ENCODE measurements around the gene LRRTM4. TPM values are rescaled to one million over a fixed set of nuclear protein-coding genes. Genes with fewer than 3 reads are reported as not detected.

Gene LRRTM4
- total RNA-seq, 3 donors from 2014 or later (not counting 1 experiment from before 2014, with no cell fraction given) = not detected

GRCh38 chr2:77370511-77370910 lies 151.7 kb downstream of the LRRTM4 start:
- WGBS (ENCODE audit: insufficient coverage) = 100% methylated on average over 2 of the region's 3 CpGs
- no peak for TF ChIP-seq CTCF (IDR thresholded peaks at IDR 0.05)
- H3K36me3 ChIP-seq (ENCODE audit: control insufficient read depth, insufficient read depth, low read length) = no peaks in the 10 kb centered on the region
- intact Hi-C loops (cut with micrococcal nuclease) = no loop called here
- DNase-seq (no peak), ATAC-seq (no peak)
- H3K9me3 ChIP-seq (ENCODE audit: control insufficient read depth, insufficient read depth, low read length) = no peaks in the 10 kb centered on the region
- Mint-ChIP-seq H3K27me3 (ENCODE audit: low read depth in 2 of 2) (no peaks in the 10 kb centered on the region), H3K4me1 (no peaks in the 10 kb centered on the region), H3K36me3 (no peaks in the 10 kb centered on the region), H3K4me3 (no peak overlapping the region), H3K9me3 (peaks cover 21 to 31% of the 10 kb centered on the region in 2 donors), H3K27ac (no peak overlapping the region)
- no peaks in the 10 kb centered on the region for H3K27me3 ChIP-seq (ENCODE audit: control insufficient read depth, insufficient read depth, low read length)
- no peak overlapping the region for H3K27ac ChIP-seq (ENCODE audit: low read length)
- H3K4me3 ChIP-seq (ENCODE audit: low read length) = no peak overlapping the region
- no peaks in the 10 kb centered on the region for H3K4me1 ChIP-seq (ENCODE audit: control insufficient read depth, insufficient read depth, low read length)

- H3K4me1 ChIP-seq (ENCODE audit: control insufficient read depth, insufficient read depth, low read length) = no peaks in the 10 kb centered on the region
- no peaks in the 10 kb centered on the region for H3K36me3 ChIP-seq (ENCODE audit: control insufficient read depth, insufficient read depth, low read length)
- Mint-ChIP-seq H3K9me3 (peaks cover 21 to 29% of the 10 kb centered on the region in 2 donors), H3K27me3 (ENCODE audit: low read depth in 2 of 2) (no peaks in the 10 kb centered on the region), H3K4me1 (no peaks in the 10 kb centered on the region), H3K4me3 (no peak overlapping the region), H3K36me3 (peaks cover 17% of the 10 kb centered on the region), H3K27ac (no peak overlapping the region)
- DNase-seq (no peak), ATAC-seq (no peak)
- TF ChIP-seq CTCF (IDR thresholded peaks at IDR 0.05) = no peak
- 77% methylated on average over 4 of the region's 5 CpGs for WGBS (ENCODE audit: insufficient coverage)
- no peaks in the 10 kb centered on the region for H3K9me3 ChIP-seq (ENCODE audit: control insufficient read depth, insufficient read depth, low read length)
- no peak overlapping the region for H3K4me3 ChIP-seq (ENCODE audit: low read length)
- H3K27me3 ChIP-seq (ENCODE audit: control insufficient read depth, insufficient read depth, low read length) = no peaks in the 10 kb centered on the region
- intact Hi-C loops (cut with micrococcal nuclease) = no loop called here
- no peak overlapping the region for H3K27ac ChIP-seq (ENCODE audit: low read length)
Observed at GRCh38 chr2:77363277-77363676, 158.9 kb downstream of the LRRTM4 start.

GRCh38 chr2:77348821-77349220 lies 173.4 kb downstream of the LRRTM4 start:
- no peaks in the 10 kb centered on the region for H3K4me1 Mint-ChIP-seq
- H3K27me3 Mint-ChIP-seq (ENCODE audit: low read depth in 2 of 2) = no peaks in the 10 kb centered on the region

More at GRCh38 chr2:77348821-77349220, 173.4 kb downstream of the LRRTM4 start:
- Mint-ChIP-seq H3K36me3 (peaks cover 8% of the 10 kb centered on the region), H3K4me3 (no peak overlapping the region), H3K9me3 (peaks cover 8 to 12% of the 10 kb centered on the region in 2 donors), H3K27ac (no peak overlapping the region)
- intact Hi-C loops (cut with micrococcal nuclease) = no loop called here
- Histone ChIP-seq H3K4me3 (ENCODE audit: low read length) (no peak overlapping the region), H3K4me1 (ENCODE audit: control insufficient read depth, insufficient read depth, low read length) (no peaks in the 10 kb centered on the region), H3K36me3 (ENCODE audit: control insufficient read depth, insufficient read depth, low read length) (no peaks in the 10 kb centered on the region), H3K9me3 (ENCODE audit: control insufficient read depth, insufficient read depth, low read length) (no peaks in the 10 kb centered on the region), H3K27ac (ENCODE audit: low read length) (no peak overlapping the region), H3K27me3 (ENCODE audit: control insufficient read depth, insufficient read depth, low read length) (no peaks in the 10 kb centered on the region)
- ATAC-seq (no peak), DNase-seq (no peak)
- no peak for TF ChIP-seq CTCF (IDR thresholded peaks at IDR 0.05)

Measured in natural killer cell (primary cell).